CD4-positive, alpha-beta T cell treated with Interferon gamma for 1 hour (primary cell): ENCODE measurements around the gene MYLIP.
A peak's percentile ranks its signal among the peaks of the same experiment; 100 is the strongest.

Experiments used
- DNase-seq: peaks from one replicate; pipeline ENCODE4 v3.0.0-alpha.2; 2020

Gene MYLIP

GRCh38 chr6:16128759-16129622 lies at the start of gene MYLIP:
TSS of gene MYLIP (plus strand) at chr6:16129086. CDS start at chr6:16129323, 237 bp downstream.
- DNase-seq: peak; percentile 97

GRCh38 chr6:16079354-16079753 lies 49.5 kb upstream of the MYLIP start:
- DNase-seq: no peak

GRCh38 chr6:16080204-16080603 lies 48.7 kb upstream of the MYLIP start:
- DNase-seq: no peak

DNA sequence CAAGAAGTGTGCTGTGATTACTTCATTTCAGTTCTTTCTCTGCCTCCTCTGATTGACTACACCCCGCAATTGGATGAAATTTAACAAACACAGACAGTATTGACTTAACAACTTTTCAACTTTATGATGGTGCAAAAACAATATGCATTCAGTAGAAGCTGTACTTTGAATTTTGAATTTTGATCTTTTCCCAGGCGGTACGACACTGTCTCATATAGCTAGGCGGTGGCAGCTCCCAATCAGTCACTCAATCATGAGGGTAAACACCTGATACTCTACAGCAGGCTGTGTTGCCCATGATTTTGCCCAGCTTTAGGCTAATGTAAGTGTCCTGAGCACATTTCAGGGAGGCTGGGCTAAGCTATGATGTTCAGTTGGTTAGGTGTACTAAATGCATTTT lies 47.6 kb upstream of the MYLIP start:
- no peak for DNase-seq

GRCh38 chr6:16082361-16082760 lies 46.5 kb upstream of the MYLIP start:
- DNase-seq: no peak

GRCh38 chr6:16086965-16087364 lies 41.9 kb upstream of the MYLIP start:
- no peak for DNase-seq

- DNase-seq: no peak
These were observed 41.5 kb upstream of the MYLIP start for GRCh38 chr6:16087386-16087785.

- DNase-seq: no peak
These were observed 40.5 kb upstream of the MYLIP start for GRCh38 chr6:16088409-16088808.

- DNase-seq: no peak
These were observed 39.4 kb upstream of the MYLIP start for GRCh38 chr6:16089232-16090062.

DNA sequence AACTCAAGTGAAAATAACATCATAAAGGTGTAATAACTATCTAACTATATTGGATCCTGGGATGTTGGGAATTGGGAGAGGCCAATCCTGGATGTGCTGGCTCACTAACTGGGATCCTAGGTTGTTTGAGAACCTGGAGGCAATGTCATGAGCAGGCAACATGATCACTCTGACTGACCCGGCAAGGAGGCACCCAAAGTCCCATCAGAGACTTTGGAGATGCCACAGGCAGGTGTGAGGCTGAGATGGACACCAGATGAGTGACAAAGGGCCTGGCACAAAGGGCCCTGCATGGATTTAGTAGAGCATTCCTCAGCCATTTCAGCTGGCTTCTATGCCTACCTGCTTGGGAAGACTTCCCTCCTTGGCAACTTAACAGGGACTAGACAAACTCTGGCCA lies 38.4 kb upstream of the MYLIP start:
- DNase-seq: no peak

DNA sequence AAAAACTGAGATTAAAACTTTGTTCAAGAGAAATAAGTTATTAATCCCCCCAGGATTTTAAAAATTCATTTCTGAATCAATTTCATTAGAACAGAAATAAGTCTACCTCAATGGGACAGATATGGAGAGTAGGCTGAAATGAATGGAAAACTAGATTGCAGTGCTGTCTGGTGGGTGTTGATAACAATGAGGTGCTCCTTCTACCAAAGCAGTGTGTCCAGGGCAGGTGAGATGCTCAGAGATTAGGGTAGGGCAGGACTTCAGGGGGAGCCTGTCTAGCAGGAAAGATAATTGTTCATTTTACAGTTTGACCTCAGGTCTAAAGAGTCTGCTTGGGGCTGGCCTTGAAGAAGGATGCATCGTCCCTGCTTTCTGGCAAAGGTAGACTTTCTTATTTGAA lies 38.0 kb upstream of the MYLIP start:
- DNase-seq: no peak

DNA sequence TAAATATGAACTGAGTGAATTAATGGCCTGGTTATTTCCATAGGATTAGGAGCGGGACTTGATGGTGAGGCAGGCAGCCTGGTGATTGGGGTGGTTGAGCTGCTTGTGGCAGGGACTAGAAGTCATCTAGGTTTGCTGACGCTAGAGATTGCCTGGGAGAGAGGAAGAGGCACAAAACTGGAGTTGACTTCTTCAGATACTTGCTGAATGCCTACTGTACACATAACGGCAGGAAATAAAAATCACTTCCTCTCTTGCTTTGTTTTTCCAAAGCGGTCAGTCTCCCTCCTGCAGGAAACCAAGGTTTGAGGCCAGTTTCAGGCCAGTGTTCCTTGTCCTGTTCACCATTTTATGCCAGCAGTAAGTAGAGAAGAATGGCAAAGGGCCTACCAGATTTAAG lies 36.7 kb upstream of the MYLIP start:
- DNase-seq: no peak

GRCh38 chr6:16092990-16093389 lies 35.9 kb upstream of the MYLIP start:
- no peak for DNase-seq

DNA sequence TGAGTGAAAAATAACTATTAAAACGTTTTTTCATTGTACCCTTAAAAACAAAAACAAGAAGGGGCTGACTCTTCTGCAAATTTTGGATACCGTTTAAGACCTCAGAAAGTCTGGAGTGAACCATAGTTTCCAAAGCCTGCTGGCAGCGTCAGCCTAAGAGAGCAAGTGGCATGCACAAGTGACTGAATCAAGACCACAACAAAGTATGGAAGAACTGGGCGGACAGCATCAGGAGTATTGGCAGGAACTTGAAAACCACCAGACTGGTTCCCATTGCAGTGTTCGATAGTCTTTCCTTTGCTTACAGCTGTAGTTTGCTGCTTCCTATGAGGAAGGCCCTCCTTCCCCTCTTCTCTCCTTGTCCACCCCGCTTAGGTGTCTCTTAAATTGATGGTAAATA lies 33.7 kb upstream of the MYLIP start:
- no peak for DNase-seq

- DNase-seq: no peak
These were observed 31.3 kb upstream of the MYLIP start for GRCh38 chr6:16097382-16098171.

DNA sequence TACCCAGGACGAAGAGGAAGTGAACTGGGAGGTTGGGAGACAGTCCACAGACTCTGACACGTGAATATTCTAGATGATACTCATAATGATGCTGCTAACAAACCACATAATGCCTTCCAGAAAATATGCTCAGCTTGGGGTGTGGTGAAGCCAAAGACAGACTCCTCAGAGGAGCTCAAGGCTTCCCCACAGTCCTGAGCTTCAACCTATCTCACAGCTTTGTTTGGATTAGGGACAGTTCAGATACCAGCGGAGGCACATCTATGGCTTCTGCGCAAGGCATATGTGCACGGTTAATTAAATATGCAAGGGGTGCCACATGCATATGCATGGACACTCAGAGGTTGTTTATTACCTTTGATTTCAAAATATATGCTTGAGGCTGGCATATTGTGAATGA lies 30.7 kb upstream of the MYLIP start:
- no peak for DNase-seq

DNA sequence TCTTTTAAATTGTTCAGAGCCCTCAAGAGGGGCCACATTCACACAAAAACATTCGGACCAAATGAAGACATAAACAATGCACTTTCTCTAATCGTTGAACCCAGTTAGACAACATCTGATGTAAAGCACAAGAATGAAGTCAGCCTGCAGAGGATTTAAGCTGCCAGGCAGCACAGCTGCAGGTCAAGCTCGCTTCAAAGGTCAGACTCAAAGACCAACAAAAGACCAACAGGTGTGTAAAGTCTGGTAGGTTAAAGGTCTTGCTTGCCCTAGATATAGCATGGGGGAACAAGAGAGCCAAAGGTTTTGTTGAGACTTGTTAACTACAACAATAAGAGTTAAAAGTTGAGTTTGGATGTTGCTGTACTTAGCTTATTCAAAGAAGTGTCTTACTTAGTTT lies 26.7 kb upstream of the MYLIP start:
- DNase-seq: no peak

DNA sequence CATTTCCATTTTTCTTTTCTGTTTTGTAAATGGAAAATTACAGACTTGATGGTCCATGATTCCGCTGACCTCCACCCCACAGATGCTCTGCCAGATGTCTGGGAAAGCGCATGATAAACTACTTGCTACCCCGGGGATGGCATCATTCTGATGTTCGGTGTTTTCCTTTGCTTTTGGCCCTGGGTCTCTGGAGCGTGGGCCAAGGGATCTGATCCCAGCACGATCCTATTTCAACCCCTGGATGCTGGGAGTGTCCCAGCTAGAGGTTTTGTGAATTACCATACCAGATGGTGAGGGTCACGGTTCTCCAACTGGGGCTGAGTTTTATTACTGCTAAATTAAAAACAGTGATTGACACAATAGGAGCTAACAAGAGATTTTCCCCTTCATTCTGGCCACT lies 25.2 kb upstream of the MYLIP start:
- DNase-seq: no peak

DNA sequence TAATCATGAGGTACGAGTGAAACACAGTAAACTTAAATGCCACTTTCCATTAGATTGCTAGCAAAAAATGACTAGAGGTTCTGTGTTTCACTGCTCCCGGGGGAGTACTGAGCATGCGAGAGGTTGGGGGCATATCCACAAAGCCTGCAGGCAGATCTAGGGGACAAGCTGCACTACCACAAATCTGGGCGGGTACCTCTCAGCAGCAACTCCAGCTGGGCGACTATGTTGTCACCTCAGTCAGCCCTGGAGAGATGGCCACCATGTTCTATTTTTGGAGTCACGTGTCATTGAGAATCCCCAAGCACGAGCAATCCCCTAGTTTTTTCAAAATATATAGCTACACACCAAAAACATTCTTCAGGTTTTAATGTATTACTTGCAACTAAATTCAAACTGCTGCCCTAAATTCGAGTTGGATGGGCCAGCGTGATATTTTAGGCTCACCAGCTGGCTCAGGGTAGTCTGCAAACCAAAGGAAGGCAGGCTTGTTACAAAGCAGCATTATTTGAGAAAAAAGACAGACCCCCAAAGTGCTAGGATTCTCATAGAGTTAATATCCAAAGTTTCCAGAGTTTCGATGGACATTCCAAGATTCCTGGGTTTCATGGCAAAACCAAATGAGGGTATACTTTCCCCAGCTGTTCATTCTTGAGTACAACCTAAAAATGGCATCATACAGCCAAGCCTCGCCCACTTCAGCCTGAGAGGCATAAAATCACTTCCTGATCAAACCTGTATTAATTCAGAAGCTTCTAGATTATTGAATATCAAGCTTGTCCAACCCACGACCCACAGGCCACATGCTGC lies 24.1 kb upstream of the MYLIP start:
- DNase-seq: no peak

- no peak for DNase-seq
These were observed 23.0 kb upstream of the MYLIP start for GRCh38 chr6:16105854-16106253.

DNA sequence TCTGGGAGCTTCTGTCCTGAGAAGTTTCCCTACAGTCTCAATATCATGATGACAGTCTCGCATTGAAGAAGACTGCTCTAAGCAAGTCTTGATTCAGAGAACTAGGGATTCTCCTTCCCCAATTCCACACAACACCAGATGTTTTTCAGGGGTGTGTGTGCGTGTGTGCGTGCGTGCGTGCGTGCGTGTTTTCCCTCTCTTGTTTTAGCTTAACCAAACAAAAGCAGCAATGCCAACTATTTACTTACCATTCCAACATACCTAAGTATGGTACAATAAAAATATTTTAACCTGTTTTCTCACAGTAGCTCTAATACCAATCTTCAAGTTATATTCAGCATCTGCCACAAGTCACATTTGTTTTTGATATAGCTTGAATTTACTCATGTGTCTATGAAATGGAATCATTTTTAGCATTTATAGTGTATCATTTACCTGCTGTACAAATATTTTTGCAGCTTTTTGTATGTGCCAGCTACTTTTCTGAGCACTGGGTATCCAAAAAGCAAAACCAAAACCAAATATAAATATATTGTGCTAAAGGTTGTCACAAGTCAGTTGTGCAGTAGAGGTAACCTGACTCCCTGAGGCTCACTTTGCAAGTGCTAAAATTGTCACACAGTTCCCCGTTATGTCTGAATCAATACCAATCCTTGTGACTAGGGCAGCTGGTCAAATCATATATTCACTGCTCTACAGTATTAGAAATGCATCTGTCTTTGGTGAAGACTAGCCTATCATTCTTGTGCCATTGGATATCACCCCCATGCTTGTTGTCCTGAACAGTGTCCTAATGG lies 21.7 kb upstream of the MYLIP start:
- no peak for DNase-seq

DNA sequence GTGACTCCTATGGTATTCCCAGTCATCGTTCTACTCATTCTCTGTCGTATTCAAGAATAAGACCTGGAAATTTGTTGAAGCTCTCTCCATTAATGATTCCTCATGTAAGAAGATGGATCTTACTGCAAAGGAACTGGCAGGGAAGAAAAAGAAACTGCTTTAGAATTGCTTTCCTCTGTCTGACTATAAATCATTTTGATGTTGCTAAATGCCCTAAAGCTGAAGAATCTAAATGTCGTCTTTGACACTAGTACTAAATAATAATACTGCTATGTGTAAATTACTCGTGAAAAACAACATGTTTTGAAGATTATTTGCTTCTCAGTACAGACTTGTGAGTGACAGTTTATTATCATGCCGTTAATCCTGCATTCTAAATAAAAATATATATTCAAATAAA lies 20.5 kb upstream of the MYLIP start:
- no peak for DNase-seq
